ENCODE data around the gene SLC5A10.
"Not testable (repeated sequence)": the region's sequence is repeated elsewhere in the genome, so short reads cannot be mapped to it uniquely, and the experiment has no call there.

The SLC5A10 gene

GRCh38 chr17:18956021-18956420 lies 4.1 kb downstream of the SLC5A10 start:
- H4K8ac ChIP-seq (ENCODE audit: low read depth, low read length); H3K27ac ChIP-seq (replicated peaks; ENCODE audit: low read length); H2BK120ac ChIP-seq (ENCODE audit: low read depth, low read length); H3K79me1 ChIP-seq (ENCODE audit: low read depth, low read length); H3K14ac ChIP-seq (ENCODE audit: low read length); H3K9me3 ChIP-seq (replicated peaks in 1 of 2; ENCODE audit: control insufficient read depth in 2 of 2, insufficient read depth in 1 of 2, low read depth in 1 of 2, low read length in 2 of 2); H3K18ac ChIP-seq (ENCODE audit: low read length); H2BK12ac ChIP-seq (ENCODE audit: low read length); H3K23ac ChIP-seq (ENCODE audit: low read depth, low read length, poor library complexity); H3K9ac ChIP-seq (ENCODE audit: low read depth, low read length, poor library complexity); H3K4me3 ChIP-seq (ENCODE audit: low read length in 2 of 2); H3K4me2 ChIP-seq (ENCODE audit: insufficient read depth, low read length, poor library complexity, severe bottlenecking); H2BK5ac ChIP-seq (ENCODE audit: low read length); H2AFZ ChIP-seq (ENCODE audit: low read length); H3K36me3 ChIP-seq (replicated peaks in 1 of 2; ENCODE audit: control insufficient read depth in 2 of 2, insufficient read depth in 2 of 2, low read length in 2 of 2); H3K4me1 ChIP-seq (ENCODE audit: control insufficient read depth in 2 of 2, insufficient read depth in 1 of 2, low read depth in 1 of 2, low read length in 2 of 2); H3K4ac ChIP-seq (ENCODE audit: low read length); H2AK5ac ChIP-seq (ENCODE audit: low read depth, low read length); H2BK15ac ChIP-seq (ENCODE audit: low read length); DNase-seq (ENCODE audit: low spot score); H4K91ac ChIP-seq (ENCODE audit: low read depth, low read length, poor library complexity); H3K27me3 ChIP-seq (ENCODE audit: control insufficient read depth in 3 of 3, insufficient read depth in 3 of 3, low read depth in 1 of 3, low read length in 3 of 3): not testable (repeated sequence)
- no CpG with 5 or more reads among the region's 6 CpGs for WGBS, 2 donors (ENCODE audit: extremely low coverage in 2 of 2, insufficient read length in 2 of 2, insufficient replicate concordance in 1 of 2)

- H3K4me2 ChIP-seq (ENCODE audit: insufficient read depth, low read length, poor library complexity, severe bottlenecking), result no peak overlapping the region
- H4K91ac ChIP-seq (ENCODE audit: low read depth, low read length, poor library complexity), result no peak overlapping the region
- H3K4me1 ChIP-seq (ENCODE audit: control insufficient read depth in 2 of 2, insufficient read depth in 1 of 2, low read depth in 1 of 2, low read length in 2 of 2), result peaks cover 7 to 8% of the 10 kb centered on the region in 2 donors
- no peak overlapping the region for H2AFZ ChIP-seq (ENCODE audit: low read length)
- no peaks in the 10 kb centered on the region for H3K79me1 ChIP-seq (ENCODE audit: low read depth, low read length)
- WGBS, 2 donors (ENCODE audit: extremely low coverage in 2 of 2, insufficient read length in 2 of 2, insufficient replicate concordance in 1 of 2), result no CpG with 5 or more reads among the region's 3 CpGs
- H3K9ac ChIP-seq (ENCODE audit: low read depth, low read length, poor library complexity), result no peak overlapping the region
- no peaks in the 10 kb centered on the region for H3K27me3 ChIP-seq (ENCODE audit: control insufficient read depth in 3 of 3, insufficient read depth in 3 of 3, low read depth in 1 of 3, low read length in 3 of 3)
- no peak overlapping the region for H2AK5ac ChIP-seq (ENCODE audit: low read depth, low read length)
- H3K27ac ChIP-seq (replicated peaks; ENCODE audit: low read length), result no peak overlapping the region
- H2BK120ac ChIP-seq (ENCODE audit: low read depth, low read length), result no peak overlapping the region
- H2BK15ac ChIP-seq (ENCODE audit: low read length), result no peak overlapping the region
- no peak overlapping the region for H3K4ac ChIP-seq (ENCODE audit: low read length)
- DNase-seq (ENCODE audit: low spot score), result no peak
- no peak overlapping the region for H4K8ac ChIP-seq (ENCODE audit: low read depth, low read length)
- no peak overlapping the region for H2BK12ac ChIP-seq (ENCODE audit: low read length)
- no peak overlapping the region for H2BK5ac ChIP-seq (ENCODE audit: low read length)
- no peak overlapping the region for H3K4me3 ChIP-seq (ENCODE audit: low read length in 2 of 2)
- no peak overlapping the region for H3K23ac ChIP-seq (ENCODE audit: low read depth, low read length, poor library complexity)
- H3K14ac ChIP-seq (ENCODE audit: low read length), result no peak overlapping the region
- H3K9me3 ChIP-seq (replicated peaks in 1 of 2; ENCODE audit: control insufficient read depth in 2 of 2, insufficient read depth in 1 of 2, low read depth in 1 of 2, low read length in 2 of 2), result no peaks in the 10 kb centered on the region
- no peak overlapping the region for H3K18ac ChIP-seq (ENCODE audit: low read length)
- no peaks in the 10 kb centered on the region for H3K36me3 ChIP-seq (replicated peaks in 1 of 2; ENCODE audit: control insufficient read depth in 2 of 2, insufficient read depth in 2 of 2, low read length in 2 of 2)
These were observed 4.6 kb downstream of the SLC5A10 start for GRCh38 chr17:18956581-18956980.

- no peak overlapping the region for H2BK5ac ChIP-seq (ENCODE audit: low read length)
- H3K4me1 ChIP-seq (ENCODE audit: control insufficient read depth in 2 of 2, insufficient read depth in 1 of 2, low read depth in 1 of 2, low read length in 2 of 2), result peaks cover 13 to 17% of the 10 kb centered on the region in 2 donors
- H2BK120ac ChIP-seq (ENCODE audit: low read depth, low read length), result no peak overlapping the region
- no peaks in the 10 kb centered on the region for H3K36me3 ChIP-seq (replicated peaks in 1 of 2; ENCODE audit: control insufficient read depth in 2 of 2, insufficient read depth in 2 of 2, low read length in 2 of 2)
- no peaks in the 10 kb centered on the region for H3K9me3 ChIP-seq (replicated peaks in 1 of 2; ENCODE audit: control insufficient read depth in 2 of 2, insufficient read depth in 1 of 2, low read depth in 1 of 2, low read length in 2 of 2)
- H3K4me2 ChIP-seq (ENCODE audit: insufficient read depth, low read length, poor library complexity, severe bottlenecking), result no peak overlapping the region
- H3K27ac ChIP-seq (replicated peaks; ENCODE audit: low read length), result no peak overlapping the region
- no peak overlapping the region for H2BK15ac ChIP-seq (ENCODE audit: low read length)
- no peak overlapping the region for H3K4me3 ChIP-seq (ENCODE audit: low read length in 2 of 2)
- no peak overlapping the region for H4K8ac ChIP-seq (ENCODE audit: low read depth, low read length)
- H2AFZ ChIP-seq (ENCODE audit: low read length), result no peak overlapping the region
- H3K14ac ChIP-seq (ENCODE audit: low read length), result no peak overlapping the region
- no peak overlapping the region for H3K4ac ChIP-seq (ENCODE audit: low read length)
- H3K79me1 ChIP-seq (ENCODE audit: low read depth, low read length), result no peaks in the 10 kb centered on the region
- H2BK12ac ChIP-seq (ENCODE audit: low read length), result no peak overlapping the region
- WGBS, 2 donors (ENCODE audit: extremely low coverage in 2 of 2, insufficient read length in 2 of 2, insufficient replicate concordance in 1 of 2), result no CpG with 5 or more reads among the region's 4 CpGs
- H4K91ac ChIP-seq (ENCODE audit: low read depth, low read length, poor library complexity), result no peak overlapping the region
- no peak overlapping the region for H3K9ac ChIP-seq (ENCODE audit: low read depth, low read length, poor library complexity)
- no peak overlapping the region for H3K18ac ChIP-seq (ENCODE audit: low read length)
- H2AK5ac ChIP-seq (ENCODE audit: low read depth, low read length), result no peak overlapping the region
- DNase-seq (ENCODE audit: low spot score), result no peak
- H3K27me3 ChIP-seq (ENCODE audit: control insufficient read depth in 3 of 3, insufficient read depth in 3 of 3, low read depth in 1 of 3, low read length in 3 of 3), result no peaks in the 10 kb centered on the region
- H3K23ac ChIP-seq (ENCODE audit: low read depth, low read length, poor library complexity), result no peak overlapping the region
These were observed 5.9 kb downstream of the SLC5A10 start for GRCh38 chr17:18957831-18958230.

GRCh38 chr17:18958611-18959010 lies 6.6 kb downstream of the SLC5A10 start:
- Histone ChIP-seq H3K4me2 (ENCODE audit: insufficient read depth, low read length, poor library complexity, severe bottlenecking) (no peak overlapping the region), H3K9ac (ENCODE audit: low read depth, low read length, poor library complexity) (no peak overlapping the region), H2BK5ac (ENCODE audit: low read length) (peak overlapping the region; percentile 62), H3K4me1 (ENCODE audit: control insufficient read depth in 2 of 2, insufficient read depth in 1 of 2, low read depth in 1 of 2, low read length in 2 of 2) (peaks cover 19% of the 10 kb centered on the region in 2 donors), H3K27ac (replicated peaks; ENCODE audit: low read length) (no peak overlapping the region), H3K14ac (ENCODE audit: low read length) (no peak overlapping the region), H2BK12ac (ENCODE audit: low read length) (no peak overlapping the region), H2AFZ (ENCODE audit: low read length) (peak overlapping the region; percentile 68), H3K4me3 (ENCODE audit: low read length in 2 of 2) (no peak overlapping the region), H3K79me1 (ENCODE audit: low read depth, low read length) (no peaks in the 10 kb centered on the region), H4K8ac (ENCODE audit: low read depth, low read length) (peak overlapping the region; percentile 84), H3K9me3 (replicated peaks in 1 of 2; ENCODE audit: control insufficient read depth in 2 of 2, insufficient read depth in 1 of 2, low read depth in 1 of 2, low read length in 2 of 2) (no peaks in the 10 kb centered on the region), H2BK120ac (ENCODE audit: low read depth, low read length) (no peak overlapping the region), H3K23ac (ENCODE audit: low read depth, low read length, poor library complexity) (no peak overlapping the region), H3K27me3 (ENCODE audit: control insufficient read depth in 3 of 3, insufficient read depth in 3 of 3, low read depth in 1 of 3, low read length in 3 of 3) (no peaks in the 10 kb centered on the region), H4K91ac (ENCODE audit: low read depth, low read length, poor library complexity) (peak overlapping the region; percentile 43), H2BK15ac (ENCODE audit: low read length) (peak overlapping the region; percentile 90), H3K36me3 (replicated peaks in 1 of 2; ENCODE audit: control insufficient read depth in 2 of 2, insufficient read depth in 2 of 2, low read length in 2 of 2) (no peaks in the 10 kb centered on the region), H3K4ac (ENCODE audit: low read length) (no peak overlapping the region), H2AK5ac (ENCODE audit: low read depth, low read length) (no peak overlapping the region), H3K18ac (ENCODE audit: low read length) (peak overlapping the region; percentile 66)
- WGBS, 2 donors (ENCODE audit: extremely low coverage in 2 of 2, insufficient read length in 2 of 2, insufficient replicate concordance in 1 of 2), result no CpG with 5 or more reads among the region's 11 CpGs
- no peak for DNase-seq (ENCODE audit: low spot score)

Data from neuronal stem cell (in vitro differentiated cells).